Mucosa of descending colon (tissue), 3 donors: ENCODE data around the gene FXR2. TPM values are rescaled to one million over a fixed set of nuclear protein-coding genes. Genes with fewer than 3 reads are reported as not detected.
"Not testable (repeated sequence)": the region's sequence is repeated elsewhere in the genome, so short reads cannot be mapped to it uniquely, and the experiment has no call there.

Source experiments
- ATAC-seq: fragments of 200-7000 bp; cut with Tn5 transposase; one replicate; pipeline ENCODE4 v1.9.1; 2020; ENCODE audit warnings: mild to moderate bottlenecking, moderate library complexity
- DNase-seq, 3 donors: peaks; one replicate each; pipeline ENCODE4 v3.0.0-alpha.2; 2020
- H3K36me3 ChIP-seq: fragments of 200-600 bp; one replicate; pipeline ENCODE4 v1.8.0; 2021; ENCODE audit warnings: low read depth, mild to moderate bottlenecking
- H3K4me1 ChIP-seq: fragments of 200-600 bp; one replicate; pipeline ENCODE4 v1.8.0; 2021; ENCODE audit warnings: low read depth, mild to moderate bottlenecking
- H3K4me3 ChIP-seq: fragments of 200-600 bp; one replicate; pipeline ENCODE4 v1.8.0; 2021; ENCODE audit warnings: mild to moderate bottlenecking
- H3K9me3 ChIP-seq: fragments of 200-600 bp; one replicate; pipeline ENCODE4 v1.8.0; 2021; ENCODE audit warnings: mild to moderate bottlenecking
- CTCF ChIP-seq: fragments of 200-600 bp; IDR thresholded peaks from one replicate; pipeline ENCODE4 v1.8.0; 2022; ENCODE audit warnings: antibody characterized with exemption, mild to moderate bottlenecking
- intact Hi-C, 2 donors: fragments of 100-400 bp; cut with DNase I in 1 of 2; cut with micrococcal nuclease in 1 of 2; formaldehyde crosslinking; loops; one replicate each; pipeline versions ENCODE4 v1.11.0 to v1.11.1; 2022; cut with DNase I, micrococcal nuclease
- total RNA-seq, 3 donors: library from RNA; stranded (reverse); fragmentation: NEBNext Ultra II Directional in 2 of 3; extraction: Animal tissue kit (Norgen Biotek cat#: 25700) in 2 of 3; gene quantifications; one replicate each; pipeline versions ENCODE4 v1.2.1 to v1.2.4, GENCODE V29; 2021 to 2023
- donor health status: DM: no; HTN: no; CAD: no; lungs with moderate emphysema.
- donor health status: DM: no; HTN: no; CAD: no.
- donor health status: DM: no; HTN: yes; CAD: no.

FXR2 gene
- total RNA-seq, 3 donors from 2014 or later: 23.0 to 53.3 (median 28.1) TPM

- H3K9me3 ChIP-seq: no peaks in the 10 kb centered on the region
- no peak for ATAC-seq
- H3K4me1 ChIP-seq: peaks cover 9% of the 10 kb centered on the region
- no peak for TF ChIP-seq CTCF
- DNase-seq: no peak
- H3K36me3 ChIP-seq: no peaks in the 10 kb centered on the region
- peak overlapping the region; percentile 56 for H3K4me3 ChIP-seq
- intact Hi-C loops: no loop called here
These were observed 12.2 kb upstream of the FXR2 start for GRCh38 chr17:7626956-7627249.

- no peak for TF ChIP-seq CTCF
- H3K4me3 ChIP-seq: no peak overlapping the region
These were observed 11.6 kb upstream of the FXR2 start for GRCh38 chr17:7626307-7626706.

GRCh38 chr17:7625749-7626148, 11.1 kb upstream of the FXR2 start:
- H3K4me3 ChIP-seq, H3K4me1 ChIP-seq, intact Hi-C loops, DNase-seq, ATAC-seq, H3K9me3 ChIP-seq, H3K36me3 ChIP-seq: not testable (repeated sequence)

More at GRCh38 chr17:7626307-7626706, 11.6 kb upstream of the FXR2 start:
- Histone ChIP-seq H3K9me3 (no peaks in the 10 kb centered on the region), H3K4me1 (peaks cover 9% of the 10 kb centered on the region), H3K36me3 (no peaks in the 10 kb centered on the region)
- DNase-seq (no peak), ATAC-seq (no peak)
- intact Hi-C loops: no loop called here

GRCh38 chr17:7623661-7624060, 9.0 kb upstream of the FXR2 start:
- Histone ChIP-seq H3K9me3 (no peaks in the 10 kb centered on the region), H3K4me1 (peaks cover 6% of the 10 kb centered on the region), H3K36me3 (no peaks in the 10 kb centered on the region), H3K4me3 (no peak overlapping the region)
- no peak for DNase-seq
- intact Hi-C loops: no loop called here
- ATAC-seq: no peak
- TF ChIP-seq CTCF: no peak

GRCh38 chr17:7620835-7621234, 6.1 kb upstream of the FXR2 start:
- DNase-seq: no peak
- no peak for TF ChIP-seq CTCF
- intact Hi-C loops: no loop called here
- no peak for ATAC-seq
- Histone ChIP-seq H3K9me3 (no peaks in the 10 kb centered on the region), H3K36me3 (no peaks in the 10 kb centered on the region), H3K4me3 (no peak overlapping the region), H3K4me1 (no peaks in the 10 kb centered on the region)

- DNase-seq (no peak), ATAC-seq (no peak)
- Histone ChIP-seq H3K4me1 (peaks cover 3% of the 10 kb centered on the region), H3K36me3 (no peaks in the 10 kb centered on the region), H3K4me3 (no peak overlapping the region), H3K9me3 (no peaks in the 10 kb centered on the region)
- intact Hi-C loops: no loop called here
- no peak for TF ChIP-seq CTCF
These were observed 3.9 kb upstream of the FXR2 start for GRCh38 chr17:7618608-7619007.
